HG03025 (cell line): ENCODE results near the gene GAN.

Experiments
- ATAC-seq: cut with Tn5 transposase; IDR thresholded peaks from one replicate; pipeline ENCODE4 v1.9.1; 2021; ENCODE audit warnings: mild to moderate bottlenecking, moderate library complexity; ENCODE audit not compliant: unreplicated experiment, low FRiP score

Gene GAN

GRCh38 chr16:81314603-81315270 is at the start of gene GAN:
Gene GAN, plus strand, starts transcription at chr16:81314962. Its CDS starts 152 bp downstream, at chr16:81315114.
- ATAC-seq, result peak; percentile 87

- ATAC-seq, result no peak
These were observed 49.7 kb upstream of the GAN start for GRCh38 chr16:81265052-81265451.

- ATAC-seq, result no peak
These were observed 48.9 kb upstream of the GAN start for GRCh38 chr16:81265658-81266451.

GRCh38 chr16:81266680-81267095 is 48.1 kb upstream of the GAN start:
- ATAC-seq, result no peak

- ATAC-seq, result no peak
These were observed 46.3 kb upstream of the GAN start for GRCh38 chr16:81268509-81268908.

- ATAC-seq, result no peak
These were observed 41.4 kb upstream of the GAN start for GRCh38 chr16:81273223-81273950.

- no peak for ATAC-seq
These were observed 39.7 kb upstream of the GAN start for GRCh38 chr16:81275064-81275532.

GRCh38 chr16:81275795-81276194 is 39.0 kb upstream of the GAN start:
- ATAC-seq, result no peak

- no peak for ATAC-seq
These were observed 38.4 kb upstream of the GAN start for GRCh38 chr16:81276323-81276722.

- ATAC-seq, result no peak
These were observed 37.2 kb upstream of the GAN start for GRCh38 chr16:81277541-81278080.

GRCh38 chr16:81278526-81278925 is 36.2 kb upstream of the GAN start:
- ATAC-seq, result no peak

GRCh38 chr16:81279392-81279791 is 35.4 kb upstream of the GAN start:
- ATAC-seq, result no peak

- no peak for ATAC-seq
These were observed 34.4 kb upstream of the GAN start for GRCh38 chr16:81280393-81280792.

- ATAC-seq, result no peak
These were observed 31.7 kb upstream of the GAN start for GRCh38 chr16:81283044-81283443.

GRCh38 chr16:81284995-81285600 is 29.7 kb upstream of the GAN start:
- ATAC-seq, result no peak

GRCh38 chr16:81286190-81286589 is 28.6 kb upstream of the GAN start:
- ATAC-seq, result no peak

- ATAC-seq, result no peak
These were observed 23.6 kb upstream of the GAN start for GRCh38 chr16:81291117-81291516.

GRCh38 chr16:81292936-81293335 is 21.8 kb upstream of the GAN start:
- ATAC-seq, result no peak

- ATAC-seq, result no peak
These were observed 20.6 kb upstream of the GAN start for GRCh38 chr16:81293909-81294802.

GRCh38 chr16:81296631-81297030 is 18.1 kb upstream of the GAN start:
- ATAC-seq, result no peak
